ENCODE results near the gene HOXD3.

- TF ChIP-seq EZH2 (IDR thresholded peaks at IDR 0.05; ENCODE audit: low read depth, unreplicated experiment), result peak; percentile 90
- TF ChIP-seq CTCF (conservative IDR thresholded peaks at IDR 0.05; ENCODE audit: low read depth in 2 of 2), result no peak; a peak in 1 of 4 replicates
Measured at GRCh38 chr2:176121190-176122051, 35.7 kb upstream of the HOXD3 start.
